Fibroblast of the aortic adventitia (primary cell): ENCODE data around the gene NPAS1. TPM values are rescaled to one million over a fixed set of nuclear protein-coding genes. Genes with fewer than 3 reads are reported as not detected.

Source experiments
- DNase-seq: peaks from one replicate; pipeline ENCODE4 v3.0.0-alpha.2; 2010; ENCODE audit warnings: low read depth
- H3K4me3 ChIP-seq: 2 replicates; pipeline ENCODE4 v1.5.1; 2011; ENCODE audit warnings: low read depth, mild to moderate bottlenecking, control low read depth, low read length, moderate library complexity
- total RNA-seq: library from RNA; depleted of rRNA; stranded (reverse); fragments of >200 nt; gene quantifications from 2 replicates; pipeline ENCODE4 v1.2.3, GENCODE V29; 2012; ENCODE audit warnings: low replicate concordance
- TF ChIP-seq, protein P1 (sequence below): IDR thresholded peaks from 2 replicates; pipeline ENCODE4 v1.5.1; 2011; ENCODE audit warnings: mild to moderate bottlenecking, low read length, control low read depth, inconsistent platforms; ENCODE audit not compliant: insufficient read depth

NPAS1 gene
- total RNA-seq, 1 donor = 2.1 TPM

DNA sequence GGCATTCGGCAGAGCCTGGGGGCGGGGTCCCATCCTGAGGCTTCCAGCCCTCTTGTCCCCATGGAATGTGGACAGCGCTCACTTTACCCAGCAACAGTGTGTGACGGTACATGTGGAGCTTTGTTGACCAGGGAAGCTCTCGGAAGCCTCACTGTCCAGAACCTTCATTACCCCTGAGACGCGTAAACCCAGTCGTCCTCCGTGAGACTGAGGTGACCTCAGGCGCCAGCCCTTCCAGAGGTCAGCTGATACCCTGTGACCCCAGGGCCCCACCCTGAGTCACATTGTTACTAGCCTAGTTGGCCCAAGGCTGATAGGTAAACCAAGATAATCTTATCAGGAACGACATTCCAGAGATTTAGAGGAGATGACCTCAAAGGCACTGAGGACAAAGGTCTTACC is 39.0 kb downstream of the NPAS1 start:
- no peak for DNase-seq
- no peak overlapping the region for H3K4me3 ChIP-seq
- TF ChIP-seq, protein P1, sequence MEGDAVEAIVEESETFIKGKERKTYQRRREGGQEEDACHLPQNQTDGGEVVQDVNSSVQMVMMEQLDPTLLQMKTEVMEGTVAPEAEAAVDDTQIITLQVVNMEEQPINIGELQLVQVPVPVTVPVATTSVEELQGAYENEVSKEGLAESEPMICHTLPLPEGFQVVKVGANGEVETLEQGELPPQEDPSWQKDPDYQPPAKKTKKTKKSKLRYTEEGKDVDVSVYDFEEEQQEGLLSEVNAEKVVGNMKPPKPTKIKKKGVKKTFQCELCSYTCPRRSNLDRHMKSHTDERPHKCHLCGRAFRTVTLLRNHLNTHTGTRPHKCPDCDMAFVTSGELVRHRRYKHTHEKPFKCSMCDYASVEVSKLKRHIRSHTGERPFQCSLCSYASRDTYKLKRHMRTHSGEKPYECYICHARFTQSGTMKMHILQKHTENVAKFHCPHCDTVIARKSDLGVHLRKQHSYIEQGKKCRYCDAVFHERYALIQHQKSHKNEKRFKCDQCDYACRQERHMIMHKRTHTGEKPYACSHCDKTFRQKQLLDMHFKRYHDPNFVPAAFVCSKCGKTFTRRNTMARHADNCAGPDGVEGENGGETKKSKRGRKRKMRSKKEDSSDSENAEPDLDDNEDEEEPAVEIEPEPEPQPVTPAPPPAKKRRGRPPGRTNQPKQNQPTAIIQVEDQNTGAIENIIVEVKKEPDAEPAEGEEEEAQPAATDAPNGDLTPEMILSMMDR = no peak

DNA sequence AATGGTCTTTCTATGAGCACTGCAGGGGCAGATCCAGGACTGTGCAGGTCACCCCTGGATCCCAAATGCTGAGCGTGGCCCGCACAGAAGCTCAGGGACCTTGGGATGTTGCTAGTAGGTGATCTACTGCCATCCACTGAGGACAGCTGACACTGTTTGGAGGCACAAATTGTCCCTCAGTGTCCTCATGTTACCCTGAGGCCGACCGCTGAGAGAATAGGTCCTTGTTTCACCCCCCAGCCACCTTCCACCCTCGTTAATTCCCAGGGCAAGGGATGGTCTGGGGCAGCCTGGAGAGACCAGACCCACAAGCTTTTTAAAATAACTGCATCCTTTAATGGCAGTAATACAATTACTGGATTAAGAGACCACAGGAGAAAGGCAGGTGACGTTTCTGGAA is 44.2 kb downstream of the NPAS1 start:
- H3K4me3 ChIP-seq = no peak overlapping the region
- DNase-seq = no peak
- TF ChIP-seq, protein P1 = no peak

DNA sequence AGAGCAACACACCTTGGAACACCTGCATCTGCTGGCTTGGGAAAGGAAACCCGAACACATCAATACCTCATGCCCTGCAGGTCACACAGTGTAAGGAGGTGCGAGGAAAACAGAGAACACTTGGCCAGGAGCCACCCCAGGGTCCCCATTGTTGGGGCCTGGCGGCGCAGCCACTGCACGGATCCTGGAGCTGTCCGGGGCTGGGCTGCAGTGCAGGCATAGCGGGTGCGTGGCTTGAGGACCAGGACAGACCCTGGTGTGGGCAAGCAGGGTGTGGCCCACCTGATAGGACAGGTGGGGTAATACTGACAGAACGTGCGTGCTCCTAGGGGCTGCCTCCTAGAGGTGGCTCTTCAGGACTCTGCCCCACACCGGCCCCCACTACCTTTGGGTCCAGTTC is 45.6 kb downstream of the NPAS1 start:
- no peak overlapping the region for H3K4me3 ChIP-seq
- no peak for DNase-seq
- TF ChIP-seq, protein P1 = no peak

DNA sequence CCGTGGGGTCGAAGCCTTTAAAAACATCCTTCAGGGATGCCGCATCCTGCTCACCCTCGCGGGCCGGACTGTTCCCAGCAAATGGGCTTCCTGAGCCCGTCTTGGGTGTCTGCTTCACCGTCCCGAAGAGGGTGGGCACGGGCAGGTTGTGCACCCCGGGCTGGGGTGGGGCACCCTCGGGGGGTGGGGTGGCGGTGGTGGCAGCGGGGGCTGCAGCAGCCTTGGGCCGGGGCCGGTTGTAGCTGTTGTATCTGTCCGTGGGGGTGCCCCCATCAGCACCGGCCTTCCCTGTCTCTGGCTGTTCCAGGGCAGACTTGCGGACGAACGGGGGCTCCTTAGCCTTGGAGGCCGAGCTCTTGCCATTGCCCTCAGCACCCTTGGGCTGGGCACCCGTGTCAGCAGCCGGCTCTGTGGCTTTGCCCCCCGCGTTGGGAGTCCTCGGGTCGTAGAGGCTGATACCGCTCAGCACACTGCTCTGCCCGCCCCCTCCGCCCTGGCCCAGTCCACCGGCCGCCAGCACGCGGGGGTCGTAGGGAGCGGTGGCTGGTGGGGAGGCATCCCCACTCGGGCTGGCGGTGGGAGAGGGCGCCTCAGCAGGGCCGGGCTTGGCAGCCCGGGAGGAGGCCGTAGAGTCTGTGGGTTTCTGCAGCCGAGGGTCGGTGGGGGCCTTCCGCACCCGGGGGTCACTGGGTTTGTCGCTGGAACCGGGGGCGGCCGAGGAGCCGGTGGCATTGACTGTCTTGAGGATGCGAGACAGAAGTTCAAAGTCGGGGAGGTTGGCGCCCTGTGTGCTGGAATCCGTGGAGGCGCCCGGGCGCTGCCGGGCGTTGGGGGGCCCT is 47.0 kb downstream of the NPAS1 start:
- TF ChIP-seq, protein P1 = no peak
- no peak overlapping the region for H3K4me3 ChIP-seq
- DNase-seq = no peak

DNA sequence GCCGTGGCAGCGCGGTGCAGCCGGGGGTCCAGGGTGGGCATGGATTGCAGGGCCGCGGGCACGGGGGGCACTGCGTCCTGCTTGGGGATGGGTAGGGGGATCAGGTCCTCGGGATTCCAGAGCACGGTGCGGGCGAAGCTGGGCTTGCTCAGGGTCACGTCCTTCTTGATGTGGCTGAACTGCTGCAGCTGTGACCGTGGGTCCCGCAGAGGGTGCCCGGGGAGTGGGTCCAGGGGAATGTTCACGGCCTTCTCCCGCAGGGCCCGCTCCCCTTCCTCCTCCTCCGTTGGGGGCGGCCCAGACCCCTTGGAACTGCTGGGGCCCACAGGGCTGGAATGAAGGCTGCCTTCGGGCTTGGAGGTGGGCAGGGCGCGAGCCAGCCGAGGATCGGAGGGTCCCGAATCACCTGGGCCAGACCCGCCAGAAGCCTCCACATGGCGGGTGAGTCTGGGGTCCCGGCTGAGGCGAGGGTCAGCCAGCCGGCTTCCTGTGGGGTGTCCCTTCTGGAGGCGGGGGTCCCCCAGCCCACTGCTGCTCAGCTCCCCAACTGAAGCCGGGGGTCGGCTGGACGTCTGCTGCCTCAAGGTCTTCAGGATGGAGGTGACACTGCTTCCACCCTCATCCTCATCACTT is 47.7 kb downstream of the NPAS1 start:
- H3K4me3 ChIP-seq = no peak overlapping the region
- TF ChIP-seq, protein P1 = no peak
- DNase-seq = no peak

DNA sequence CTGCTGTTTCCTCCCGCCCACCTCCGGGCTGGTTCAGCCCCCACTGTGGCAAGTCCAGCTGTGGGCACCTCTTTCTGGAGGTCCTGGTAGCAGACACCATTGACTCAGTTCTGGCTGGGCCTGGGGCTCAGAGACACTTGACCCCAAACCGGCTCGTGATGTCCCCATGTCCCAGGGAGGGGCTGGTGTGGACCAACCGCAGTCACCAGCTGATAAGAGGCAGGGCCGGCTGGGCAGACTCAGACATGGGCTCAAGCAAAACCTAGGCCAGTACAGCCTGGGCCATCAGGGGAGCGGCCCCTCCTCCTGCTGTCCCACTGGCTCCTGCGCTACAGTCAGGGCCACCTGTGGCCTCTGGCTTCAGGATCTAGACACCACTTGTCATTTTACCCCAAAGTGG is 48.6 kb downstream of the NPAS1 start:
- DNase-seq = no peak
- TF ChIP-seq, protein P1 = no peak
- H3K4me3 ChIP-seq = no peak overlapping the region
